GM10266 (cell line): ENCODE data around the gene RUNX1.

Source experiments
- DNase-seq: peaks from one replicate; pipeline ENCODE4 v3.0.0; 2012; ENCODE audit errors: extremely low spot score
- TF ChIP-seq, protein P1 (sequence below): IDR thresholded peaks from 2 replicates; pipeline ENCODE4 v1.5.1; 2012; ENCODE audit warnings: mild to moderate bottlenecking, low read depth; ENCODE audit not compliant: control insufficient read depth, insufficient read depth; ENCODE audit errors: missing control alignments

Gene RUNX1

DNA sequence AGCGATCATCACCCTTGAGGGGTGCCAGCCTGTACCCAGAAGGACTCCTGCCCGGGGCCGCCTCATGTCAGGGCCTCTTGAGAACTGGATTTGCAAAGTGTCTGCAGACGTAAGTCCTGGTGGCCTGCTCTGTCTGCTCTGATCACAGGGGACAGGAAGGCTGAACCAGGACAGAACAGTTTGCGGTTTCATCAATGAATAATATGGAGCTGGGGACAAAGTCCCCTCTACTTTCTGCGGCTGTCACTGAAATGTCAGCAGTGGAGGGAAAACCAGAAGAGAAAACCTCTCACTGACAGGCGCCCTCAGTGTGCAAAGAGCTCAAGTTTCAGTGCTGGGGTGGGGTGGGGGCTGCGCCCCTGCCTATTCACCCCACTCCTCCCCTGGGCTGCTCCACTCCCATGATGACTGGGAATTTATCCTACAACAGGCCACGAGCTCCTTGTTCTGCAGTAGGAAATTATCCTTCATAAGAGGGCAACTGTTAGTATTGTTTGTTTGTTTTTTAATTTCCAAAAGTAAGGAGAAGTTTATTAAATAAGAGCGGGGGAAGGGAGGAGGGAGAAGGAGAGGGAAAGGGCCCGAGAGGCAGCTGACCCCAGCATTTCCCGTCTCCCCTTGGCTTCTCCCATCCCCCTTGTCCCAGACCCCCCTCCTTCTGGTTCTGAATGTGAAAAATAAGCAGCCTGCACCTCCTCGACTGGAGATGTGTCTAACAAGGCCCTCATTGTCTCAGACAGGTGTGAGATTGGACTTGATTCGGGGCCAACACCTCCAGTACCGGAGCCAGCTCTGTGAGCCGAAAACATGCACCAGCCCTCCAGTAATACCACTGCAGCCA, 231.1 kb downstream of the RUNX1 start:
- TF ChIP-seq, protein P1, sequence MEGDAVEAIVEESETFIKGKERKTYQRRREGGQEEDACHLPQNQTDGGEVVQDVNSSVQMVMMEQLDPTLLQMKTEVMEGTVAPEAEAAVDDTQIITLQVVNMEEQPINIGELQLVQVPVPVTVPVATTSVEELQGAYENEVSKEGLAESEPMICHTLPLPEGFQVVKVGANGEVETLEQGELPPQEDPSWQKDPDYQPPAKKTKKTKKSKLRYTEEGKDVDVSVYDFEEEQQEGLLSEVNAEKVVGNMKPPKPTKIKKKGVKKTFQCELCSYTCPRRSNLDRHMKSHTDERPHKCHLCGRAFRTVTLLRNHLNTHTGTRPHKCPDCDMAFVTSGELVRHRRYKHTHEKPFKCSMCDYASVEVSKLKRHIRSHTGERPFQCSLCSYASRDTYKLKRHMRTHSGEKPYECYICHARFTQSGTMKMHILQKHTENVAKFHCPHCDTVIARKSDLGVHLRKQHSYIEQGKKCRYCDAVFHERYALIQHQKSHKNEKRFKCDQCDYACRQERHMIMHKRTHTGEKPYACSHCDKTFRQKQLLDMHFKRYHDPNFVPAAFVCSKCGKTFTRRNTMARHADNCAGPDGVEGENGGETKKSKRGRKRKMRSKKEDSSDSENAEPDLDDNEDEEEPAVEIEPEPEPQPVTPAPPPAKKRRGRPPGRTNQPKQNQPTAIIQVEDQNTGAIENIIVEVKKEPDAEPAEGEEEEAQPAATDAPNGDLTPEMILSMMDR, result no peak
- DNase-seq, result no peak

DNA sequence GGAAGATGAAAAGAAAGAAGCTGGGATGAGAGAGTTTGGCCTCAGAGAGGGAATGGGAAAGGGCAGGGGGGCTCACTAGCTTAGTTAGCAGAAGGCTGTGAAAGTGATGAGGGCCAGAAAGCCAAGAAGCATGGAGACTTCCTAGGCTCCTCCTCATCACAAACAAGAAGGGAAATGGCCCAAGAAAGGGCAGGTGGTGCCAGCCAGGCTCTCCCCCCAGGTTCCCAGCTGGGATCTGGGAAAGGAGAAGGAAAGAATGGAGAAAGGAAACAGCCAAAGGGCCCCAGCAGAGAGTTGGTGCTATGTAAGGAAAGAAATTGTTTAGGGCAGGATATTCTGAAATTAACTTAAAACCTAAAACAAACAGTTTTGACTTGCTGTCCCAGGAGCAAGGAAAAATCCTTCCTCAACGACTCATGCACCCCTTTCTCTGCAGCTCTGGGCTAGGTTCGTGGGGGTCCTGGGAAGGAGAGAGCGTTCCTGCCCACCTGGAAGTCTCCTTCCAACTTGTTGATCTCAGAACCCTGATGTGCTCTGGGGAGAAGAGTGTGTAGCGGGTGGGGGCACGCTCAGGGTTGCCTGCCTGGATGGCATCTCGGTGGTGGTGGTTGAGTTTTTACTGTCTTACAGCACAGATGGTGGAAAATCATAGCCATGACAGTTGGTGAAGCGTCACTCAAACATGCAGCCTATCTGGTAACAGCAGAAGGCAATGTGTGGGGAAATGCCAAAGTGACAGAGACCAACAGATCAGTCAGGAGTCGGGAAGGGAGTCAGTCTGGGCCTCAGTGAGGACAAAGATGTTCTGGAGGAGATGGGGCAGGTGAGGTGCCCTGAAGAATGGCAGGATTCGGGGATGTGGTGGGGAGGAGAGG, 233.0 kb downstream of the RUNX1 start:
- TF ChIP-seq, protein P1, result no peak
- no peak for DNase-seq

DNA sequence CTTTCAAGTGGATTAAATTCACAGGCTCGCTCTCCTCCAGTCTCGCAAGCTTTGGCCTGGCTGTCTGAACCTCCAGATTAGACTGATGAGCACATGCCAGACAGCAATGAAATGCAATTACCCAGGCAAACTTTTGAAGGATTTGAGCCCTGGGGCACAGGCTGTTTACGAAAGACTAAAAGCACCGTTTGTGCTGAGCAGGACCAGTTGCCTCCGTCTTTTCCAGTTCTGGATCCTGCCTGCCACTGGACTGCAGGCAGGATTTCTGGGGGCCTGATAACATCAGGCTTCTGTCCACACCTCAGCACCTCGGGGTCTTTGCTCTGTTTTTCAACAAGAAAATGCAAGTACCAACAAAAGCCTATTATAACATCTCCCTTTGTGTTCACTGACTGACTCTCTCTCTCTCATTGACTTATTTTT, 234.6 kb downstream of the RUNX1 start:
- TF ChIP-seq, protein P1, result no peak
- DNase-seq, result no peak

DNA sequence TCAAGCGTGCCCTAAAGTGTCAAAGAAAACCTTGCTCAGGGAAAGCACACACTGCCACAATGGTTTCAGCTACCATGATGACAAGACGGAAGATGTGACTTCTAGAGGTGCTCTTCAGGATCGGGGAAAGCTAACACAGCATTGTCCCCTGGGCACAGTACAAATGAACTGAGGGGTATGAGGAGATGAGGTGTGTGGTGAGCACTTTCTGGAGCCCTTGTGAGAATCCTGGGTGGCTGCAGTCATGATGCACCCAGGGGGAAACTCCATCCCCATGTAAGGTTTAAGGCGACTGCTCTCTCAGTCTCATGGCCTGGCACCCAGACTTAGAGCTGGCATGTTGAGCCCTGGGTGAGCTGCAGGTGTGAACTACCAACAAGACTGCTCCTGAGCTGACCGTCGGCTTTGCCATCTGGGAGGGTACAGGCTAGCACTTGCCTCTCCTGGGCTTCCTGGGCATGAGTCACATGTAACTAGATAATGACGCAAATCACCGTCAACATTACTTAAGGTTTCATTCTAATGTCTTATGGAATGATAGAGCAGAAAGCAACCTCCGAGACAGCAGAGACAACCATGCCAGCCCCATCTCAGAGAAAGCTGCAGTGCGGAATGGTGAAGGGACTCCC, 235.7 kb downstream of the RUNX1 start:
- no peak for DNase-seq
- TF ChIP-seq, protein P1, result no peak

DNA sequence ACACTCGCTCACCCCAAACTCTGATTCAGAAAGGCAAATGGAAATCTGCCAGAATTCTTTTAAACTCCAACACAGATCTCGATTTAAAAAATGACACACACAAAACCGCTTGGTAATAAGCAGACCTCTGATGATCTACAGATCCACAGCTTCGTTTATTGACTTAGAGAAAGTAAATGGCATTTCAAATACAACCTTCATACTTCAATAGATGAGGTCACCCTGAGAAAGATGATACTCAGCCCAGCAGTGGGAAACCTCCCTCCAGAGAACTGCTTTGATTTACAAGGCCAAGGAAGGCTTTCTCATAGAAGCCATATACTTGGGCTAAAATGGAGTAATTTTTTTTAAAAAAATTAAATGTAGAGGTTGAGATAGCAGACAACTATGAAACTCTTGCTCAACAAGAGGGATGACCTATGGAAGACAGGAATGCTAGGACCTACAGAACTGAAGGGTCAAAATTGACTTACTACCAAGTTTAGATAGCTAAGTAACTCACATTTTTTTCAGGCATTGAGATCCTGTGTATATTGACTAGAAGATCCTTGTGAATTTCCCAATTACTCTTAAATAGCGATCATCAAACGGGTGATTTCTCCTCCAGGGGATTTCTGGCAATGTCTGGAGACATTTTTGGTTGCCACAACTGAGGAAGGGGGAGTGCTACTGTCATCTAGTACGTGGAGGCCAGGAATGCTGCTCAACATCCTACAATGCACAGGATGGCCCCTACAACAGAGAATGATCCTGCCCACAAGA, 236.4 kb downstream of the RUNX1 start:
- TF ChIP-seq, protein P1, result no peak

DNA sequence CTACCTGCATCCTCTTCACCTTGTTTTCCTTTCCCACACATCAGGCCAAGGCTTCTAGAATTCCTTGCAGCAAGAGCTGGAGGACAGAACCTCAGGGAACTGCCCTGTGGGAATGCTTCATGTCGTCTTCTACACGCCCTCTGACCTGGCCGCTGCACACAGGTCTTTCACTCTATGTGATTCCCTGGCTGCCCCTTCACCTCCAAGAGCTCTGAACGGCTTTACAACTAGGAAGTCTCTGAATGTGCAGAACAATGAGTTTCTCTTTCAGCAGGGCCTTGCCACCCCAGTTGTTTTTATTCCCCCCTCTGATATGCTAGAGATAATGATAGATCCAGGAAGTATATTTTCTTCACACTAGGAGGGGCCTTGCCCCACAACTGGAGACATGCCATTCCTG, 237.7 kb downstream of the RUNX1 start:
- TF ChIP-seq, protein P1, result no peak
- DNase-seq, result no peak

More for the DNA sequence above, 236.4 kb downstream of the RUNX1 start:
- DNase-seq, result no peak
